DND-41 (cell line): Measurements from ENCODE around the gene NUTM2B.
"Not testable (repeated sequence)": the region's sequence is repeated elsewhere in the genome, so short reads cannot be mapped to it uniquely, and the experiment has no call there.

Experiments used
- EZH2 ChIP-seq: IDR thresholded peaks from 3 replicates; pipeline ENCODE4 v1.6.1; 2012; ENCODE audit warnings: borderline replicate concordance, low read depth, mild to moderate bottlenecking, moderate library complexity, low read length, inconsistent platforms; ENCODE audit not compliant: severe bottlenecking
- TF ChIP-seq, protein P1 (sequence below): IDR thresholded peaks from 2 replicates; pipeline ENCODE4 v1.5.1; 2012; ENCODE audit warnings: borderline replicate concordance, low read length, moderate library complexity, mild to moderate bottlenecking; ENCODE audit not compliant: poor library complexity, severe bottlenecking; ENCODE audit errors: extremely low read depth

DNA sequence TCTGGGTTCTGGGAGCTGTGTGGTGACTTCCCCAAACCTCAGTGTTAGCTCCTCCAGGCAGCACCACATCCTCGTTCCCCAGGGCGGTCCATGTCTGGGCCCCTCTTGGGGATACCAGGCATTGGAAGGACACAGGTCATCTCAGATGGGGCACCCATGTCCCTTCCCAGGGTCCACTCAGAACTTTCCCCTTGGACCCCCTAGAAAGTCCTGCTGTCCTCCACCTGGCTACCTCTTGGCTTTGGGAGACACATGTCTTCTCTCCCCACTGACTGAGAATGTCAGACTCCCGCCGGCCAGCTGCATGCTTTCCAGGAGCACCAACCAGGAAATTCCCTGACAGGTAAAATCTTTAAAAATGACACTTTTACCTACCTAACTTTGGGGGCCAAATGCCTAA lies 16.4 kb upstream of the NUTM2B start:
- TF ChIP-seq, protein P1, sequence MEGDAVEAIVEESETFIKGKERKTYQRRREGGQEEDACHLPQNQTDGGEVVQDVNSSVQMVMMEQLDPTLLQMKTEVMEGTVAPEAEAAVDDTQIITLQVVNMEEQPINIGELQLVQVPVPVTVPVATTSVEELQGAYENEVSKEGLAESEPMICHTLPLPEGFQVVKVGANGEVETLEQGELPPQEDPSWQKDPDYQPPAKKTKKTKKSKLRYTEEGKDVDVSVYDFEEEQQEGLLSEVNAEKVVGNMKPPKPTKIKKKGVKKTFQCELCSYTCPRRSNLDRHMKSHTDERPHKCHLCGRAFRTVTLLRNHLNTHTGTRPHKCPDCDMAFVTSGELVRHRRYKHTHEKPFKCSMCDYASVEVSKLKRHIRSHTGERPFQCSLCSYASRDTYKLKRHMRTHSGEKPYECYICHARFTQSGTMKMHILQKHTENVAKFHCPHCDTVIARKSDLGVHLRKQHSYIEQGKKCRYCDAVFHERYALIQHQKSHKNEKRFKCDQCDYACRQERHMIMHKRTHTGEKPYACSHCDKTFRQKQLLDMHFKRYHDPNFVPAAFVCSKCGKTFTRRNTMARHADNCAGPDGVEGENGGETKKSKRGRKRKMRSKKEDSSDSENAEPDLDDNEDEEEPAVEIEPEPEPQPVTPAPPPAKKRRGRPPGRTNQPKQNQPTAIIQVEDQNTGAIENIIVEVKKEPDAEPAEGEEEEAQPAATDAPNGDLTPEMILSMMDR = not testable (repeated sequence)
- not testable (repeated sequence) for TF ChIP-seq EZH2
